Lung (tissue), 12 donors: ENCODE data around the gene SPSB1. TPM values are rescaled to one million over a fixed set of nuclear protein-coding genes. Genes with fewer than 3 reads are reported as not detected.

Experiments used
- ATAC-seq: fragments of 200-7000 bp; cut with Tn5 transposase; one replicate; pipeline ENCODE4 v1.9.1; 2020; ENCODE audit warnings: moderate number of reproducible peaks; ENCODE audit not compliant: insufficient read depth, low FRiP score
- DNase-seq, 3 donors: peaks; one replicate each; pipeline ENCODE4 v3.0.0-alpha.2; 2013 to 2017
- H3K27ac ChIP-seq, 2 donors: one replicate each; pipeline ENCODE4 v1.5.1; 2013; ENCODE audit warnings: mild to moderate bottlenecking in 2 of 2, moderate library complexity in 2 of 2, control low read depth in 1 of 2, inconsistent platforms in 1 of 2, low read depth in 1 of 2, low read length in 1 of 2
- H3K27me3 ChIP-seq, 3 donors: one replicate each; pipeline ENCODE4 v1.5.1; 2013; ENCODE audit warnings: low read length in 2 of 3; ENCODE audit not compliant: control insufficient read depth in 3 of 3, insufficient read depth in 3 of 3
- H3K36me3 ChIP-seq, 4 donors: one replicate each; pipeline ENCODE4 v1.5.1; 2013; ENCODE audit warnings: low read length in 4 of 4, mild to moderate bottlenecking in 1 of 4, moderate library complexity in 1 of 4; ENCODE audit not compliant: control insufficient read depth in 4 of 4, insufficient read depth in 4 of 4
- H3K4me1 ChIP-seq, 5 donors: one replicate each; pipeline ENCODE4 v1.5.1; 2013; ENCODE audit warnings: low read length in 5 of 5, mild to moderate bottlenecking in 2 of 5, moderate library complexity in 1 of 5; ENCODE audit not compliant: control insufficient read depth in 5 of 5, insufficient read depth in 5 of 5
- H3K4me3 ChIP-seq: one replicate; pipeline ENCODE4 v1.5.1; 2013; ENCODE audit warnings: mild to moderate bottlenecking, control low read depth, moderate library complexity
- H3K9ac ChIP-seq, 2 donors: one replicate each; pipeline ENCODE4 v1.5.1; 2013; ENCODE audit warnings: low read length in 2 of 2, control low read depth in 1 of 2; ENCODE audit not compliant: insufficient read depth in 1 of 2
- H3K9me3 ChIP-seq, 4 donors: one replicate each; pipeline ENCODE4 v1.5.1; 2013; ENCODE audit warnings: low read length in 3 of 4, mild to moderate bottlenecking in 1 of 4, moderate library complexity in 1 of 4; ENCODE audit not compliant: control insufficient read depth in 4 of 4, insufficient read depth in 3 of 4
- WGBS, 2 donors: extraction: QIAGEN DNeasy Blood & Tissue Kit; methylation state at CpG; one replicate each; pipeline ENCODE4 v1.1.7; 2013; 5-methylcytosine and 5-hydroxymethylcytosine counted together
- polyA plus RNA-seq, 2 donors: library from polyadenylated mRNA; stranded (reverse); fragments of 200-250 nt; gene quantifications; one replicate each; pipeline ENCODE4 v1.2.1, GENCODE V29; 2013
- total RNA-seq, 2 donors: library from RNA; depleted of rRNA in 1 of 2; stranded (reverse); fragments of >200 nt in 1 of 2; gene quantifications; one replicate each; pipeline ENCODE4 v1.2.1, GENCODE V29; 2014 to 2021
- TF ChIP-seq, protein P1 (sequence below): IDR thresholded peaks from 2 replicates; pipeline ENCODE4 v1.5.1; 2012; ENCODE audit warnings: mild to moderate bottlenecking; ENCODE audit errors: control extremely low read depth, extremely low read depth
- donor health status: control.
- donor health status: control.
- donor health status: Bipolar disorder and iron deficiency.
- donor health status: healthy.
- donor health status: DM: yes; HTN: yes; CAD: no.

Gene SPSB1
- total and polyA plus RNA-seq, 4 donors, result 9.5 to 25.9 (median 21.6) TPM

DNA sequence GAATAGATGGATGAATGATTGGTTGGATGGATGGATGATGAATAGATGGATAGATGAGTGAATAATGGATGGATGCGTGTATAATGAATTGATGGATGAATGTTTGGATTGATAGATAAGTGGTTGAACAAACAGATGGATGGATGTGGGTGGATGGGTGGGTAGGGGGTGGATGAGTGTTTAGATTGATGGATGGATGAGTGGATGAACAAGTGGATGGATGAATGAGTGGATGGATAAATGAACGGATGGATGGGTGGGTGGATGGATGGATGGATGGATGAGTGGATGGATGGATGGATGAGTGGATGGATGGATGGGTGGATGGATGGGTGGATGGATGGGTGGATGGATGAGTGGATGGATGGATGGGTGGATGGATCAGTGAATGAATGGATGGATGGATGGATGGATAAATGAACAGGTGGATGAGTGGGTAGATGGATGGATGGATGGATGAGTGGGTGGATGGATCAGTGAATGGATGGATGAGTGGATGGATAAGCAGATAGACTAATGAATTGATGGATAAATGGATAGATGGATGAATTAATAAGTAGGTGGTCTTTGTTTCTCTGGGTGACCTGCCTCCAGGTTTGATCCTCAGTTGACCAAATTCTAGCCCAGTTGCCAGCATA lies 64.3 kb downstream of the SPSB1 start:
- Histone ChIP-seq H3K36me3 (peaks cover 0 to 28% (median 6%) of the 10 kb centered on the region in 4 donors), H3K4me3 (no peak overlapping the region), H3K9me3 (no peaks in the 10 kb centered on the region), H3K9ac (no peak overlapping the region), H3K27ac (no peak overlapping the region), H3K27me3 (no peaks in the 10 kb centered on the region), H3K4me1 (peaks cover 0 to 11% (median 0%) of the 10 kb centered on the region in 5 donors)
- WGBS, 2 donors, result 94 to 95% methylated on average over 2 of the region's 2 CpGs
- DNase-seq, result no peak
- TF ChIP-seq, protein P1, sequence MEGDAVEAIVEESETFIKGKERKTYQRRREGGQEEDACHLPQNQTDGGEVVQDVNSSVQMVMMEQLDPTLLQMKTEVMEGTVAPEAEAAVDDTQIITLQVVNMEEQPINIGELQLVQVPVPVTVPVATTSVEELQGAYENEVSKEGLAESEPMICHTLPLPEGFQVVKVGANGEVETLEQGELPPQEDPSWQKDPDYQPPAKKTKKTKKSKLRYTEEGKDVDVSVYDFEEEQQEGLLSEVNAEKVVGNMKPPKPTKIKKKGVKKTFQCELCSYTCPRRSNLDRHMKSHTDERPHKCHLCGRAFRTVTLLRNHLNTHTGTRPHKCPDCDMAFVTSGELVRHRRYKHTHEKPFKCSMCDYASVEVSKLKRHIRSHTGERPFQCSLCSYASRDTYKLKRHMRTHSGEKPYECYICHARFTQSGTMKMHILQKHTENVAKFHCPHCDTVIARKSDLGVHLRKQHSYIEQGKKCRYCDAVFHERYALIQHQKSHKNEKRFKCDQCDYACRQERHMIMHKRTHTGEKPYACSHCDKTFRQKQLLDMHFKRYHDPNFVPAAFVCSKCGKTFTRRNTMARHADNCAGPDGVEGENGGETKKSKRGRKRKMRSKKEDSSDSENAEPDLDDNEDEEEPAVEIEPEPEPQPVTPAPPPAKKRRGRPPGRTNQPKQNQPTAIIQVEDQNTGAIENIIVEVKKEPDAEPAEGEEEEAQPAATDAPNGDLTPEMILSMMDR, result no peak
- ATAC-seq, result no peak

DNA sequence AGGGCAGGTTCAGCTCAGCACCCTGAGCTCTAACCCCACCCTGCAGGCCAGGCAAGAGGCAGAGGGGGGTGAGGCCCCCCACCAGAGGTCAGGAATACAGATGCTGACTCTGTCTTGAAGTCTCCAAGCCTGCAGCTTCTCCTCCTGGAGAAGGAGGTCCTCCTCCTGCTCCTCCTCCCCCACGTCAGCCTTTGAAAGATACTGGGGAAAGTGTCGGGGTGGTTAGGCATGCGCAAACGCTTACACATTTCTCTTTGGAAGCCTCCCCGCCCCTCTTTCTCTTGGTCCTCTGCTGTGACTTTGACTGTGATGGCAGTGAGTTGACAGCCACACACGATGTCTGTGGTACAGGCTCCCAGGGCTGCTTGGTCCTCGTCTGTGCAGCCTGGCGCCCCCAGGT lies 65.3 kb downstream of the SPSB1 start:
- Histone ChIP-seq H3K4me3 (no peak overlapping the region), H3K27ac (no peak overlapping the region), H3K9me3 (no peaks in the 10 kb centered on the region), H3K27me3 (no peaks in the 10 kb centered on the region), H3K36me3 (peaks cover 0 to 31% (median 6%) of the 10 kb centered on the region in 4 donors), H3K9ac (no peak overlapping the region), H3K4me1 (peaks cover 0 to 12% (median 0%) of the 10 kb centered on the region in 5 donors)
- DNase-seq (no peak), ATAC-seq (no peak)
- 91 to 93% methylated on average over 8 of the region's 8 CpGs for WGBS, 2 donors
- TF ChIP-seq, protein P1, result no peak

- Histone ChIP-seq H3K36me3 (peaks cover 0 to 33% (median 6%) of the 10 kb centered on the region in 4 donors), H3K27ac (no peak overlapping the region), H3K9ac (no peak overlapping the region), H3K27me3 (no peaks in the 10 kb centered on the region), H3K4me1 (peaks cover 0 to 12% (median 0%) of the 10 kb centered on the region in 5 donors), H3K9me3 (no peaks in the 10 kb centered on the region), H3K4me3 (no peak overlapping the region)
- DNase-seq, result no peak
- WGBS, 2 donors, result 88 to 97% methylated on average over 19 to 20 of the region's 20 CpGs
- no peak for ATAC-seq
- TF ChIP-seq, protein P1, result no peak
Measured at GRCh38 chr1:9360371-9361064, 67.8 kb downstream of the SPSB1 start.
